OCI-M1 (cell line): Measurements from ENCODE around the gene C1QTNF8.
"Not testable (repeated sequence)": the region's sequence is repeated elsewhere in the genome, so short reads cannot be mapped to it uniquely, and the experiment has no call there.

Experiments used
- DNase-seq: peaks from one replicate; lab custom pipeline; 2025; lab: John Stamatoyannopoulos, UW

The C1QTNF8 gene

GRCh38 chr16:1094124-1094479 lies 1.9 kb downstream of the C1QTNF8 start:
- no peak for DNase-seq

DNA sequence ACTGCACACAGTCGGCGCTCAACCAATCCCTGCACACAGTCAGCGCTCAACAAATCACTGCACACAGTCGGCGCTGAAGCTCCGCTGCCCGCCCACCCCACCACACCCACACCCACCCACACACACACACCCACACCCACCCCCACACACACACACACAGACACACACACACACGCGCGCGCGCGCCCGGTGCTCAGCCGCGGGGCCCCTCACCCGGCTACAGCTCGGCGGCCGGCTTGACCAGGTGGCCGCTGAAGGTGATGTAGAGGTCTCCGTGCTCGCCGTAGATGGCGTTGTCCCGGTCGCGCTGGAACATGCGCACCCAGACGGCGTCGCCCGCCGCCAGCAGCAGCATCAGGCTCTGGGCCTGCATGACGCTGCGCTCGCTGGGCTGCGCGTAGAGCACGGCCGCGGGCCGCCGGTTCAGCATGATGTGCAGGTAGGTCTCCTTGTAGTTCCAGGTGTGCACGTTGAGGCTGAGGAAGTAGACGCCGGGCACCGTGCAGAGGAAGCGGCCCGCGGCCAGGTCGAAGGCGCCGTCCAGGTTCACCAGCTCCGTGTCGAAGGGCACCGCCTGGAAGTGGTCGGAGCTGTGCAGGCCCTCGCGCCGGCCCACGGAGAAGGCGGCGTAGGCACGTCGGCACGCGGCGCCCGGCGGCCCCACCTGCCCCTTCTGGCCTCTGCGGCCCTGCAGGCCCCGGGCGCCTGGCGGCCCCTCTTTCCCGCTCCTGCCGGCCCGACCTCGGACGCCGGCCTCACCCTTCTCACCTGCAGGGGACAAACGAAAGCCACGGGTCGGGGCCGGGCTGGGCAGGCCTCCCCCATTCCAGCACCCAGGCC lies 2.5 kb downstream of the C1QTNF8 start:
- no peak for DNase-seq

DNA sequence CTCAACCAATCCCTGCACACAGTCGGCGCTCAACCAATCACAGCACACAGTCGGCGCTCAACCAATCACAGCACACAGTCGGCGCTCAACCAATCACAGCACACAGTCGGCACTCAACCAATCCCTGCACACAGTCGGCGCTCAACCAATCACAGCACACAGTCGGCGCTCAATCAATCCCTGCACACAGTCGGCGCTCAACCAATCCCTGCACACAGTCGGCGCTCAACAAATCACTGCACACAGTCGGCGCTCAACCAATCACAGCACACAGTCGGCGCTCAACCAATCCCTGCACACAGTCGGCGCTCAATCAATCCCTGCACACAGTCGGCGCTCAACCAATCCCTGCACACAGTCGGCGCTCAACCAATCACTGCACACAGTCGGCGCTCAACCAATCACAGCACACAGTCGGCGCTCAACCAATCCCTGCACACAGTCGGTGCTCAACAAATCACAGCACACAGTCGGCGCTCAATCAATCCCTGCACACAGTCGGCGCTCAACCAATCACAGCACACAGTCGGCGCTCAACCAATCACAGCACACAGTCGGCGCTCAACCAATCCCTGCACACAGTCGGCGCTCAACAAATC lies 3.3 kb downstream of the C1QTNF8 start:
- not testable (repeated sequence) for DNase-seq

- DNase-seq, result no peak
Observed at GRCh38 chr16:1091992-1092552, 4.0 kb downstream of the C1QTNF8 start.

DNA sequence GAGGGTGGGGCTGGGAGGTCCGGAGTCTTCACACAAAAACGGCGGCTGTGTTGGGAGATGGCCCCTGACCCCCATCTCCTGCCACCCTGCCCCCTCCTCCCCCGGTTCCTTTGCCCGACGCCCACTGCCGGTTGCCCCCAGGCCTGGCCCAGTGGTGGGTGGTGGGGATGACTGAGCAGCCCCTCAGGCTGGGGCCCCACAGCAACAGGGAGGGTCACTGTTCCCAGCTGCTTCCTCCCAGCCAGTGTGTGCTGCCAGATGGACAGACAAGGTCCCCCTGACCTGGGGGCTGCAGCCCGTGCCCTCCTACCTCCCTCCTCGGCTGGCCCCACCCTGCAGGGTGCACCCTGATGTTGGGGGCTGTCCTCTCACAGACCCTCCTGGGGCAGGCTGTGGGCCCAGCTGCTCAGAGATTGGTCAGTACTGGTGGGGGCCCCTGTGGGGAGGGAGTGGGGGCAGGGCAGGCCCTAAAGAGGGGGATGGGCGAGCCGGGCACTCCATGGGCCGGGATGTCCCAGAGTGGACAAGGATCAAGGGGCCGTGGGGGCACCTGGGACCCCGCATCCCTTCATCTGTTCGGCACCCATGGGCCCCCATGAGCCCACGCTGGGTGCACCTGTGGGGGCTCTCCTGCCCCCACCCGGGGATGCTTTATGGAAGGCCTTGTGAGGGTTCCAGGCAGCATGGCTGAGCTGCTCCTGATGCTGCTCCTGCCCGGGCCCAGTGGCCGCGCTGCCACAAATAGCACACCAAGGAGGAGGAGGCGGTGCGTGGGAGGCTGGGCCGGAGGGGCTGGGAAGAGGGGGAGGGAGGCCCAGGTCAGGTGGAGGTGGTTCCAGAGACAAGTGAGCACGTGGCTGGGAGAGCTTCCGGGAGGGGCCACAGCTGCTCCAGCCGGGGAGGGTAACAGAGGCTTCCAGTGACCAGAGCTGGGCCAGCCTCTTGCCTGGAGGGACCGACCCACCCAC lies 5.1 kb downstream of the C1QTNF8 start:
- no peak for DNase-seq

- no peak for DNase-seq
Observed at GRCh38 chr16:1089822-1090619, 6.0 kb downstream of the C1QTNF8 start.

DNA sequence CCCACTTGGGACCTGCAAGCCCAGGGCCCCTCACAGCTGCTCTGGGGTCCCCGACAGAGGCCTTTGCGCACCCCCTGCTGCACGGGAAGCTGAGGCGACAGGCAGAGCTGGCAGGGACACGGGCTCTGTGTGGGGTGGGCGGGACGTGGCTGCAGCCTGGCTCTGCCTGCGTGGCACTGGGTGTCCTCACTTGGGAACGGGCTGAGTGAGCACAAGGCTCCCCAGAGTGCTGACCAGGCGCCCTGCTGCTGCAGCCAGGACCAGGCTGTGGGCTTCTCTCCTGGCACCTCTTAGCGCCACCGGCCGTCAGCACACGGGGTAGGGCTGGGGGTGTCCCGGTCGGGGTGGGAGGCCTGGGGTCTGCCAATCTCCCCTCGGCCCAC lies 6.6 kb downstream of the C1QTNF8 start:
- DNase-seq, result no peak

DNA sequence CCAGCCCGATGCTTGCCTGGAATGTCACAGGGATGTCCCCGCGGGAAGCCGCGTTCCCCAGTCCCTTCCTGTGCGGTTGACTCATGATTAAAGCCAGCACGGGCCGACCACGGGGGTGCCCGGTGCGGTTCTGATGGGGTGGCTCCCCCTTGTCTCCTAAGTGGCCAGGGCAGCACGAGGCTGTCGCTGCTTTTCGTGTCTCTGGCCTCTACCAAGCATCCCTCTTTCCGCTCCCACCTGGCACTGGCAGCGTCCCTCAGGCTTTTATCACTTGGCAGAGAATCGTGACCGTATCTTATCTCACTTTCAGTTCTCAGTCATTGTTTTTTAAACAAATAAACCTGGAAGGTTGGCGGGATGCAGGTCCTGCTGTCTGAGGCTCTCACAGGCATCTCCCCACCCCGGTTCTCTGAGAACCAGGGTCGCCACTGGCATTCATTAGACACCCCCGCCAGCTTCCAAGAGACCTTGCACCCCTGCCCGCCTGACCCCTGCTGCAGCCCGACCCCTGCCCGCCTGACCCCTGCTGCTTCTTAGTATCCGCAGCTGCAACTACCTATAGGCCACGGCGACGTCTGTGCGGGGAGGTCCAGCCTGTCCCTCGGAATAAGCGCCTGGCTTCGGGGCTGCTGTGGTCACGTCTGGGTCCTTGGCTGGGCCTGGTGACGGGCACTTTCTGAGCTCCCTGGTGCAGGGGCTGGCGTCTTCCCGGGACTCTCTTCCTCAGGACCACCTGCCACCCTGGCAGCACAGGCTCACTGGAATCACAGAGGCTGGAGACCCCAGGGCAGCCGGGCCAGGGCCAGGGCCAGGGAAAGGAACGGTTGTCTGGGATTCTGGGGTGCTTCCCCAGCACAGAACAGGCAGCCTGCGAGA lies 7.5 kb downstream of the C1QTNF8 start:
- no peak for DNase-seq

GRCh38 chr16:1086443-1086842 lies 9.6 kb downstream of the C1QTNF8 start:
- DNase-seq, result not testable (repeated sequence)

GRCh38 chr16:1084971-1085370 lies 11.1 kb downstream of the C1QTNF8 start:
- DNase-seq, result no peak

- DNase-seq, result no peak
Observed at GRCh38 chr16:1082952-1083675, 12.9 kb downstream of the C1QTNF8 start.

DNA sequence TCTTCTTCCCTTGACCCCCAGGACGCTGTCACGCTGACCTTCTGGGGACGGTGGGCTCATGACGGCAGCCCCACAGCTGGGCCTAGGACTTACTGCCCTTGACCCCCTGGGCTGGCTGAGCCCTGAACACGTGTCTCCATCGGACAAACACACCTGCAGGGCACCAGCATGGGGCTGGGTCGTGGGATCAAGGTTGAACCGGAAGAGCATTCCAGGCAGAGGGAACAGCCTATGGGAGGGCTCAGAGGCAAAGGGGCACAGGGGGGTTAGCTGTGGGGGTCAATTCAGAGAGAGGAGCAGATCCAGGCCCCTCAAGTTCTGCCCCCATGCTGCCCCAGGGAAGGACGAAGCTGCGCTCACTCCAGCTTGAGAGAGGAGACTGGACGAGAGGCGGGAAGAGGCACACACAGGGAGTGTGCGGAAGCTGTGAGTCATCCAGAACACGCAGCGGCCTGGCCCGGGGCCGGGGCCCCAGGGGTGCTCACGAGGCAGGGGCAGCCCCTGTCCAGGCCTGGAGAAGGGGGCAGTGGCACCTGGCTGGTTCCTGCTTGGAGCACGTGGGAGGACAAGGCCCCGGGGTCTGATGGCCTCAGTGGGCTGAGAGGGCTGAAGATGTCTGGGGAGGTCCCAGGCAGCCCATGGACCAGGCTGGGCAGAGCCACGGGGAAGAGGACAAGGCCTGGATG lies 13.6 kb downstream of the C1QTNF8 start:
- DNase-seq, result no peak

- no peak for DNase-seq
Observed at GRCh38 chr16:1081734-1082265, 14.2 kb downstream of the C1QTNF8 start.

DNA sequence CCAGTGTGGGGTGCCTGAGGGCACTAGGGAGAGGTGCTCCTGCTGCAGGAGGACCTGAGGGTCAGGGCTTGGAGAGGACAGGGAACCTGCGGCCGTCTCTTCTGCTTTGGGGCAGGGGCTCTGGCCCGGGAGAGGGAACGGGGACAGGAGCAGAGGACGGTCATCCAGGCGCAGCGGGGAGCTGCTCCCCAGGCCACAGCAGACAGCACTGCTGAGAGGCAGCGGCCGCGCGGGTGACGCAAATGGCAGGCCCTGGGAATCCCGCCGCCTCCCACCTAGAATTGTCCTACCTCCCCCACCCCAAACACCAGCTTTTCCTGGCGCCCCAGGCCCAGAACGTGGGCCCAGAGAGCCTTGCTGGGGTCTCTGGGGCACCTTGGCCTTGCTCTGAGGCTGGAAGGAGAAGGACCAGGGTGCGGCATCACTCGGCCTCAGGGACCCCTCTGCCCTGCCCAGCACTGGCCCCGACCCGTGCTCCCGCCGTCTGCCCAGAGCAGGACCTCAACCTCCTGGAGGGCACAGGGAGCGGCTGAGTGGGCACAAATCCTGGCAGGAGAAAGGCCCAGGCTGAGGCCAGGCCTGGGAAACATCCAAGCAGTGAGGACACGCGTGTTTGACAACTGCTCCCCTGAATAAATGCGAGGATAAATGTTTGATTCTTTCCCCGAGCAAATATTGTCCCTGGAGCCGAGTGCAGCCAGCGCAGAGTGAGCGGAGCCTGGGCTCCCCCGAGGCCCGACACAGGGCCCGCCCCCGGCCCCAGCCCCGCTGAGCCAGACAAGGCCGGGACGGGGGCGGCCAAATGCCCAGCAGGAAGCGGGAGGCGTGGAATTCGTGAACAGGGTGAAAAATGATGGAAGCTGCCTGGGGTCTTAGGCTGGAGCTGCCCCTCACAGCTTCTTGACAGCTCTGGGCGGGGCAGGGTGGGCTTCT lies 15.0 kb downstream of the C1QTNF8 start:
- DNase-seq, result no peak

- no peak for DNase-seq
Observed at GRCh38 chr16:1079786-1080525, 16.1 kb downstream of the C1QTNF8 start.

DNA sequence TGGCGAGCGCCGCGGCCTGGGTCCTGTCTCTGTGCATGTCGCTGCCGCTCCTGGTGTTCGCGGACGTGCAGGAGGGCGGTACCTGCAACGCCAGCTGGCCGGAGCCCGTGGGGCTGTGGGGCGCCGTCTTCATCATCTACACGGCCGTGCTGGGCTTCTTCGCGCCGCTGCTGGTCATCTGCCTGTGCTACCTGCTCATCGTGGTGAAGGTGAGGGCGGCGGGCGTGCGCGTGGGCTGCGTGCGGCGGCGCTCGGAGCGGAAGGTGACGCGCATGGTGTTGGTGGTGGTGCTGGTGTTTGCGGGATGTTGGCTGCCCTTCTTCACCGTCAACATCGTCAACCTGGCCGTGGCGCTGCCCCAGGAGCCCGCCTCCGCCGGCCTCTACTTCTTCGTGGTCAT lies 16.7 kb downstream of the C1QTNF8 start:
- DNase-seq, result no peak

DNA sequence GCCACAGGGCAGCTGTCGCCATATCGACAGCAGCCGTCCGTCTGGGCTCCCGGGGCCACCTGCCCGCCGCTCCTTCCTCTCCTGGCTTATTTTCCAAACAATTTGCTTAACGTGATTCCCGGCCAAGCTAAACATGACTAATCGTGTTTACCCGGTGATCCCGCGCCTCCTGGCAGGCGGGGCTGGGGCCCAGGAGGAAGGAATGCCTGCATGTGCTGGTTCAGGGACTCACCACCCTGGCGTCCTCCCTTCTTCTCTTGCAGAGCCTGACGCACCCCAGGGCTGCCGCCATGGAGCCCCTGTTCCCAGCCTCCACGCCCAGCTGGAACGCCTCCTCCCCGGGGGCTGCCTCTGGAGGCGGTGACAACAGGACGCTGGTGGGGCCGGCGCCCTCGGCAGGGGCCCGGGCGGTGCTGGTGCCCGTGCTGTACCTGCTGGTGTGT lies 17.4 kb downstream of the C1QTNF8 start:
- no peak for DNase-seq
